ENCODE measurements around the gene ELANE. TPM values are rescaled to one million over a fixed set of nuclear protein-coding genes. Genes with fewer than 3 reads are reported as not detected.

The ELANE gene
- total RNA-seq = 1 to 10 TPM in 2 of 3 donors, not detected in 1; 1.7 to 1.8 TPM
- not detected for total RNA-seq (2013)

GRCh38 chr19:852136-853013, at the start of gene ELANE:
Gene ELANE (plus strand): TSS chr19:852303. CDS start chr19:852329, 26 bp downstream.
- DNase-seq = no peak
- no peak for TF ChIP-seq CTCF (IDR thresholded peaks at IDR 0.05)
- Histone ChIP-seq H3K36me3 (ENCODE audit: control insufficient read depth, insufficient read depth, low read length) (no peaks in the 10 kb centered on the region), H3K4me1 (ENCODE audit: control insufficient read depth, insufficient read depth, low read length) (no peaks in the 10 kb centered on the region), H3K4me3 (ENCODE audit: low read length) (no peak within 1 kb of the TSS), H3K9me3 (ENCODE audit: control insufficient read depth, insufficient read depth, low read length) (no peaks in the 10 kb centered on the region), H3K27me3 (ENCODE audit: control insufficient read depth, insufficient read depth, low read length) (peaks cover 4% of the 10 kb centered on the region), H3K27ac (ENCODE audit: low read length) (no peak within 1 kb of the TSS)
- no peaks in the 10 kb centered on the region for H3K36me3 Mint-ChIP-seq
- H3K4me1 Mint-ChIP-seq = no peaks in the 10 kb centered on the region
- no peaks in the 10 kb centered on the region for H3K9me3 Mint-ChIP-seq
- ATAC-seq = no peak
- H3K27ac Mint-ChIP-seq = no peak within 1 kb of the TSS
- intact Hi-C loops (cut with micrococcal nuclease) = no loop called here
- peaks cover 0 to 6% of the 10 kb centered on the region in 2 donors for H3K27me3 Mint-ChIP-seq (ENCODE audit: low read depth in 2 of 2)
- no peak within 1 kb of the TSS for H3K4me3 Mint-ChIP-seq
- 64% methylated on average over 52 of the region's 55 CpGs for WGBS (ENCODE audit: insufficient coverage)

GRCh38 chr19:802498-803098, 49.5 kb upstream of the ELANE start:
- Mint-ChIP-seq H3K4me1 (peaks cover 55% of the 10 kb centered on the region in 2 donors), H3K4me3 (peak overlapping the region; percentile 57), H3K36me3 (peaks cover 5% of the 10 kb centered on the region), H3K27me3 (ENCODE audit: low read depth in 2 of 2) (no peaks in the 10 kb centered on the region), H3K27ac (peak overlapping the region in 1 of 2 donors; percentile 46), H3K9me3 (no peaks in the 10 kb centered on the region)
- DNase-seq (peak in 1 of 2 donors; percentile 11), ATAC-seq (no peak)
- 88% methylated on average over 28 of the region's 28 CpGs for WGBS (ENCODE audit: insufficient coverage)
- intact Hi-C loops (cut with micrococcal nuclease) = no loop called here
- Histone ChIP-seq H3K4me3 (ENCODE audit: low read length) (no peak overlapping the region), H3K36me3 (ENCODE audit: control insufficient read depth, insufficient read depth, low read length) (peaks cover 47% of the 10 kb centered on the region), H3K4me1 (ENCODE audit: control insufficient read depth, insufficient read depth, low read length) (peaks cover 53% of the 10 kb centered on the region), H3K27ac (ENCODE audit: low read length) (no peak overlapping the region), H3K9me3 (ENCODE audit: control insufficient read depth, insufficient read depth, low read length) (no peaks in the 10 kb centered on the region), H3K27me3 (ENCODE audit: control insufficient read depth, insufficient read depth, low read length) (no peaks in the 10 kb centered on the region)
- no peak for TF ChIP-seq CTCF (IDR thresholded peaks at IDR 0.05)

- Histone ChIP-seq H3K27ac (ENCODE audit: low read length) (no peak overlapping the region), H3K4me3 (ENCODE audit: low read length) (no peak overlapping the region), H3K4me1 (ENCODE audit: control insufficient read depth, insufficient read depth, low read length) (peaks cover 52% of the 10 kb centered on the region), H3K36me3 (ENCODE audit: control insufficient read depth, insufficient read depth, low read length) (peaks cover 51% of the 10 kb centered on the region), H3K27me3 (ENCODE audit: control insufficient read depth, insufficient read depth, low read length) (no peaks in the 10 kb centered on the region), H3K9me3 (ENCODE audit: control insufficient read depth, insufficient read depth, low read length) (no peaks in the 10 kb centered on the region)
- peaks cover 8% of the 10 kb centered on the region for H3K36me3 Mint-ChIP-seq
- WGBS (ENCODE audit: insufficient coverage) = 94% methylated on average over 17 of the region's 17 CpGs
- no peak for TF ChIP-seq CTCF (IDR thresholded peaks at IDR 0.05)
- intact Hi-C loops (cut with micrococcal nuclease) = no loop called here
- H3K27me3 Mint-ChIP-seq (ENCODE audit: low read depth in 2 of 2) = no peaks in the 10 kb centered on the region
- H3K4me1 Mint-ChIP-seq = peaks cover 55 to 57% of the 10 kb centered on the region in 2 donors
- no peaks in the 10 kb centered on the region for H3K9me3 Mint-ChIP-seq
- ATAC-seq (no peak), DNase-seq (peak in 1 of 2 donors; percentile 9)
- H3K4me3 Mint-ChIP-seq = no peak overlapping the region
- H3K27ac Mint-ChIP-seq = peak overlapping the region in 1 of 2 donors; percentile 46
Measured at GRCh38 chr19:803099-803561, 49.0 kb upstream of the ELANE start.

Measured in natural killer cell (primary cell).